Naive thymus-derived CD8-positive, alpha-beta T cell (primary cell): ENCODE results near the gene RSU1. TPM values are rescaled to one million over a fixed set of nuclear protein-coding genes. Genes with fewer than 3 reads are reported as not detected.

Experiments
- ATAC-seq, 2 donors: fragments of 150-1000 bp; cut with Tn5 transposase in 1 of 2; sonication (Bioruptor Pico), chemical (Tn5 transposase) in 1 of 2; 1 replicate in 1 of 2; 2 replicates in 1 of 2; pipeline ENCODE4 v1.10.0; 2021; ENCODE audit warnings: mild to moderate bottlenecking in 2 of 2, moderate library complexity in 2 of 2
- POLR2A ChIA-PET: fragments of 350-600 bp; sonication (Branson Sonifier 250); formaldehyde crosslinking; loops from one replicate; lab custom pipeline; 2021; ENCODE audit warnings: antibody characterized with exemption; lab: Charles Lee
- DNase-seq, 10 donors: peaks; one replicate each; pipeline versions ENCODE4 v3.0.0 to v3.0.0-alpha.2; 2020 to 2022
- H3K27ac Mint-ChIP-seq, 10 donors: one replicate each; pipeline ENCODE4 v1.8.0; 2020 to 2022; ENCODE audit warnings: mild to moderate bottlenecking in 10 of 10, mixed read lengths in 10 of 10, moderate library complexity in 4 of 10, inconsistent platforms in 1 of 10
- H3K27me3 Mint-ChIP-seq, 5 donors: one replicate each; pipeline ENCODE4 v1.8.0; 2021 to 2022; ENCODE audit warnings: mixed read lengths in 5 of 5
- H3K36me3 Mint-ChIP-seq, 3 donors: one replicate each; pipeline ENCODE4 v1.8.0; 2020 to 2022; ENCODE audit warnings: mixed read lengths in 3 of 3, mild to moderate bottlenecking in 2 of 3, inconsistent platforms in 1 of 3
- H3K4me1 Mint-ChIP-seq, 4 donors: one replicate each; pipeline ENCODE4 v1.8.0; 2021 to 2022; ENCODE audit warnings: mixed read lengths in 4 of 4
- H3K4me3 Mint-ChIP-seq, 10 donors: one replicate each; pipeline ENCODE4 v1.8.0; 2020 to 2022; ENCODE audit warnings: mild to moderate bottlenecking in 10 of 10, mixed read lengths in 10 of 10, moderate library complexity in 6 of 10, inconsistent platforms in 1 of 10
- H3K9me3 Mint-ChIP-seq, 9 donors: one replicate each; pipeline ENCODE4 v1.8.0; 2020 to 2022; ENCODE audit warnings: mixed read lengths in 9 of 9, mild to moderate bottlenecking in 3 of 9, inconsistent platforms in 1 of 9, moderate library complexity in 1 of 9
- polyA plus RNA-seq, 3 donors: library from polyadenylated mRNA; unstranded; fragments of 300-500 nt; fragmentation: Illumina TruSeq; gene quantifications; one replicate each; pipeline ENCODE4 v1.2.3, GENCODE V29; 2021
- total RNA-seq, 8 experiments: library from RNA in 2 of 8; stranded (reverse) in 2 of 8; gene quantifications; one replicate each; pipeline ENCODE4 v1.2.3 and lab custom pipeline; 2021 to 2026

RSU1 gene
- total and polyA plus RNA-seq, 5 experiments from 2014 or later = 57.8 to 149 (median 127) TPM

DNA sequence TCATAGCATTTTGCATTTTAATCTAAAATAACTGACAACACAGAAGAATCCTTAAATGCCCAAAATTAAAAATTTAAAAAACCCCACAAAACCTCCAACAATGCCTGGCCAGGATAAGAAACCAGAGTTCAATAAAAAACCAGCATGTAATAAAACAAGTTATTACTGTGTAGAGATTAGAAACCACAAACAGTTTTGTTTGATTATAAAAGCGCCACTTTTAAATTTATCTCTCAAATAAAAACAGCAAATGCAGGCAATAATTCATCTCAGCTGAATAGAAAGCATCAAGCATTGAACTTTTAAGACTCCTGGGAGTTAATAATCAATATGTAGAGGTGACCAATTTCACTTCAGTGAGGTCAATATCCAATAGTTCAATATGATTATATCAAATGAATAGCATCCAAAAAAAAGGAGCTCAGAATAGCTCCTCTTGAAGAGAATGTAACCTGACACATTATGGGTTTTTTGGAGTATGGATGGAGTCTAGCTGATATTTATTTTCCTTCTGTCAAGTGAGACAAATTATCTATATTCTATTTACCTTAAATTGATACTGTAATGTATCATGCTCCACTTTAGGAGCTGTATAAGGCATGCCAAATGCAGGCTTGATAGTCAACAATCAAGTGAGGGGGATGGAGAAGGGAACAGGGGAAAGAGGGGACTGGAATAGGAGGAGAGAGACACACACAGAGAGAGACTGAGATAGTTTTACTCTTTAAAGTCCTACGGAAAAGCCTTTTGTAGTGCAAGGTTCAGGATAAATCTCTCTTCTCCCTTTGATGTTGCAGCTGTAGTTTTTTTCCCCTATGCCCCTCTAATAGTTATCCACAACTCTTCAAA lies 130.9 kb downstream of the RSU1 start:
- H3K4me3 Mint-ChIP-seq = no peak overlapping the region
- H3K9me3 Mint-ChIP-seq = peaks cover 0 to 1% (median 0%) of the 10 kb centered on the region in 9 donors

DNA sequence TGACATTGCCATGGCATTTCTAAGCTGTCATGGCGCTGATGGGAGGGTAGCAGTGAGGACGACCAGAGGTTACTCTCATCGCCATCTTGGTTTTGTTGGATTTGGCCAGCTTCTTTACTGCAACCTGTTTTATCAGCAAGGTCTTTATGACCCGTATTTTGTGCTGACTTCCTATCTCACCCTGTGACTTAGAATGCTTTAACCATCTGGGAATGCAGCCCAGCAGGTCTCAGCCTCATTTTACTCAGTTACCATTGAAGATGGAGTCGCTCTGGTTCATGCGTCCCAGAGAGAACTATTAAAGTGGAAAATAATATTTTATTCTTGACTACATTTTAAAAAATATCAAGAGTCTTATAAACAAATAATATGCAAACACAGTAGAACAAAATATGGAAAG lies 131.7 kb downstream of the RSU1 start:
- Mint-ChIP-seq H3K9me3 (peaks cover 0 to 2% (median 0%) of the 10 kb centered on the region in 9 donors), H3K4me3 (no peak overlapping the region), H3K36me3 (peaks cover 32 to 62% (median 60%) of the 10 kb centered on the region in 3 donors), H3K27me3 (no peaks in the 10 kb centered on the region), H3K4me1 (peaks cover 0 to 7% (median 1%) of the 10 kb centered on the region in 4 donors), H3K27ac (no peak overlapping the region)
- ATAC-seq (no peak), DNase-seq (no peak)
- POLR2A ChIA-PET = no interaction called here

More for the DNA sequence above, 130.9 kb downstream of the RSU1 start:
- no peak for ATAC-seq
- Mint-ChIP-seq H3K27ac (no peak overlapping the region), H3K27me3 (no peaks in the 10 kb centered on the region), H3K4me1 (peaks cover 0 to 7% (median 1%) of the 10 kb centered on the region in 4 donors), H3K36me3 (peaks cover 29 to 59% (median 57%) of the 10 kb centered on the region in 3 donors)
- DNase-seq = no peak
- POLR2A ChIA-PET = no interaction called here

DNA sequence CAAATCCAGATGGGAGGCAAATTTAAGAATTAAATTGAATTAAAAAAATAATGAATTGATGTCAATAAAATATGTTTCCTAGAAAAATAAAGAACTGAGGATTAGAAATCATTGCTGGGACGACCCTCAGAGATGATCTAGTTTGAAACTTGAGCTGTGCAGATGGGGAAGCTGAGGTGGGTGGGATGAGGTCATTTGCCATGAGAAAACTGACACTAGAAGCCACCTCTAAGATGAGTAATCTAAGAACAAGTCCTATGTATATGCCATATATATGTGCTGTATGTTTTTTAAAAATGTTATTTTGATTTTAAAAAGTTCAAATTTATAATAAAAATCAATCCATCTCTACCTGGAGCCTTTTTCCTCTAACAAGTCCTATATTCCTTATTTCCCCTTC lies 135.7 kb downstream of the RSU1 start:
- Mint-ChIP-seq H3K27ac (no peak overlapping the region), H3K36me3 (peaks cover 50 to 77% (median 62%) of the 10 kb centered on the region in 3 donors), H3K9me3 (peaks cover 0 to 16% (median 8%) of the 10 kb centered on the region in 9 donors), H3K4me1 (peaks cover 0 to 5% (median 3%) of the 10 kb centered on the region in 4 donors), H3K4me3 (no peak overlapping the region), H3K27me3 (no peaks in the 10 kb centered on the region)
- ATAC-seq = no peak
- no peak for DNase-seq
- POLR2A ChIA-PET = no interaction called here

DNA sequence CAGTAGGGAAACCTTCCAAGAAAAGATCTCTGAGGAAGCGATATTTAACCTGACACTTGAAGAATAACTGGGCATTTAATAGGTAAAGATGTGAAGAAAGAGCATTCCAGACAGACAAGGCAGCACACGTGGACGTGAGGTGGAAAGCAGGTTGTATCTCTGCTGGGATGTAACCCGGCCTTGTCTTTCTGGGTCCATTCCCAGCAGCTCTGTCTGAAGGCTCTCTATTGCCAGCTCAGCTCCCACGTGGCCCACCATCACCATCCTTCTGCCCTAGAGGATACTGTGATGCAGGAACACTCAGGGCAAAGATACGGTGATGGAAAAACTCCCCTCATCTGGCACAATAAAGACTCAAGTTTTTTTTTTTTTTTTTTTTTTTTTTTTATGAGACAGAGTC lies 137.7 kb downstream of the RSU1 start:
- DNase-seq (no peak), ATAC-seq (no peak)
- Mint-ChIP-seq H3K36me3 (peaks cover 58 to 74% (median 69%) of the 10 kb centered on the region in 3 donors), H3K4me1 (peaks cover 0 to 5% (median 2%) of the 10 kb centered on the region in 4 donors), H3K9me3 (peaks cover 0 to 18% (median 11%) of the 10 kb centered on the region in 9 donors), H3K27me3 (no peaks in the 10 kb centered on the region), H3K4me3 (no peak overlapping the region), H3K27ac (no peak overlapping the region)
- POLR2A ChIA-PET = no interaction called here

GRCh38 chr10:16675334-16675733 lies 141.9 kb downstream of the RSU1 start:
- DNase-seq (no peak), ATAC-seq (no peak)
- Mint-ChIP-seq H3K4me1 (peaks cover 0 to 7% (median 2%) of the 10 kb centered on the region in 4 donors), H3K4me3 (no peak overlapping the region), H3K36me3 (peaks cover 45 to 70% (median 63%) of the 10 kb centered on the region in 3 donors), H3K9me3 (peaks cover 0 to 18% (median 10%) of the 10 kb centered on the region in 9 donors), H3K27me3 (no peaks in the 10 kb centered on the region), H3K27ac (no peak overlapping the region)
- POLR2A ChIA-PET = no interaction called here

- Mint-ChIP-seq H3K4me3 (no peak overlapping the region), H3K27me3 (no peaks in the 10 kb centered on the region), H3K9me3 (peaks cover 0 to 18% (median 10%) of the 10 kb centered on the region in 9 donors), H3K27ac (no peak overlapping the region), H3K36me3 (peaks cover 46 to 71% (median 63%) of the 10 kb centered on the region in 3 donors), H3K4me1 (peaks cover 0 to 4% (median 2%) of the 10 kb centered on the region in 4 donors)
- POLR2A ChIA-PET = no interaction called here
- ATAC-seq (no peak), DNase-seq (no peak)
Measured at GRCh38 chr10:16674147-16674703, 143.0 kb downstream of the RSU1 start.

GRCh38 chr10:16673443-16673842 lies 143.8 kb downstream of the RSU1 start:
- POLR2A ChIA-PET = no interaction called here
- Mint-ChIP-seq H3K36me3 (peaks cover 45 to 70% (median 62%) of the 10 kb centered on the region in 3 donors), H3K4me3 (no peak overlapping the region), H3K9me3 (peaks cover 0 to 17% (median 7%) of the 10 kb centered on the region in 9 donors), H3K4me1 (peaks cover 0 to 5% (median 2%) of the 10 kb centered on the region in 4 donors), H3K27ac (no peak overlapping the region), H3K27me3 (no peaks in the 10 kb centered on the region)
- DNase-seq (no peak), ATAC-seq (no peak)

DNA sequence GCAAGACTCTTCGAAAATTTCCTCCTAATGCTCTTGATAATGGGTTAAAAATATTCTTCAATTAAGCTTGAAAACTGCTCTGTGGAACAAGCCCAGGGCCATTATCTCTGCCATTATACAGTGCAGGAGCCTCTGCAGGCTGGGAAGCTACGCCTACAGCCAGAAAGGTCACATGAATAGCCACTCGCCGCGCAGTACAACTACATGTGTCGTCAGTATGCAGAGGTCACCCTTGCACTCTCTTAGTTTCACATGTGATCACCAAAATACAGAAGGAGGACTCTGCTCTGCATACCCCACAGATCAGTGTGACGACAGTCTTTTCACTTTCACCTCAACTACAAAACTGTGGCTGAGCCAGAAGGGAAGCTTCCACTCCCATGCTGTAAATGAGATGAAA lies 153.8 kb downstream of the RSU1 start:
- Mint-ChIP-seq H3K9me3 (peaks cover 0 to 1% (median 0%) of the 10 kb centered on the region in 9 donors), H3K36me3 (peaks cover 0 to 23% (median 4%) of the 10 kb centered on the region in 3 donors), H3K27ac (no peak overlapping the region), H3K27me3 (no peaks in the 10 kb centered on the region), H3K4me3 (no peak overlapping the region), H3K4me1 (no peaks in the 10 kb centered on the region)
- ATAC-seq (no peak), DNase-seq (no peak)
- POLR2A ChIA-PET = no interaction called here

- ATAC-seq = no peak
- POLR2A ChIA-PET = no interaction called here
- Mint-ChIP-seq H3K4me3 (no peak overlapping the region), H3K9me3 (no peaks in the 10 kb centered on the region), H3K27me3 (no peaks in the 10 kb centered on the region), H3K27ac (no peak overlapping the region), H3K4me1 (no peaks in the 10 kb centered on the region), H3K36me3 (peaks cover 0 to 18% (median 0%) of the 10 kb centered on the region in 3 donors)
- no peak for DNase-seq
Measured at GRCh38 chr10:16662923-16663322, 154.3 kb downstream of the RSU1 start.

DNA sequence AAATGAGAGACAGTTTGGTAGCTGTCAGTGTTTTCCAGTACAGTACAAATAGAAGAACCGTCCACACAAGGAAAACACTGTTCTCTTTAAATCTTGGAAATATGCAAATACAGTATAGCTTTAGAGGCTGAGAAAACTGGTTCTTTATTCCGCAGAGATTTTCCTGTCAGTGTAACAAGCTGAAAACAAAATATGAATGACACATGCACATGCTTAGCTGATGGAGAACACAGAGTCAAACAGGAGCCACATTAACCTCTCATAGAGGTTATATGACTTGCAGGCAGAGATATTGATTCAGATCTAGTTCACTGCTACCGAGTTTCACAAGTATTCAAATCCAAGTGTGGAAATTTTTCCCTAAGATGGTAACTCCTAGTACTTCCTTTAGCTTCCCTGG lies 160.3 kb downstream of the RSU1 start:
- Mint-ChIP-seq H3K4me3 (no peak overlapping the region), H3K36me3 (peaks cover 0 to 1% (median 0%) of the 10 kb centered on the region in 3 donors), H3K4me1 (peaks cover 0 to 3% (median under 1%) of the 10 kb centered on the region in 4 donors), H3K27me3 (no peaks in the 10 kb centered on the region), H3K9me3 (no peaks in the 10 kb centered on the region), H3K27ac (no peak overlapping the region)
- POLR2A ChIA-PET = no interaction called here
- ATAC-seq (no peak), DNase-seq (no peak)

GRCh38 chr10:16653224-16653623 lies 164.0 kb downstream of the RSU1 start:
- H3K4me3 Mint-ChIP-seq = no peak overlapping the region
- no peaks in the 10 kb centered on the region for H3K27me3 Mint-ChIP-seq
- POLR2A ChIA-PET = no interaction called here
- H3K36me3 Mint-ChIP-seq = peaks cover 0 to 11% (median 3%) of the 10 kb centered on the region in 3 donors
- DNase-seq (no peak), ATAC-seq (no peak)
- H3K27ac Mint-ChIP-seq = no peak overlapping the region
- peaks cover 0 to 6% (median 3%) of the 10 kb centered on the region in 4 donors for H3K4me1 Mint-ChIP-seq
- no peaks in the 10 kb centered on the region for H3K9me3 Mint-ChIP-seq

DNA sequence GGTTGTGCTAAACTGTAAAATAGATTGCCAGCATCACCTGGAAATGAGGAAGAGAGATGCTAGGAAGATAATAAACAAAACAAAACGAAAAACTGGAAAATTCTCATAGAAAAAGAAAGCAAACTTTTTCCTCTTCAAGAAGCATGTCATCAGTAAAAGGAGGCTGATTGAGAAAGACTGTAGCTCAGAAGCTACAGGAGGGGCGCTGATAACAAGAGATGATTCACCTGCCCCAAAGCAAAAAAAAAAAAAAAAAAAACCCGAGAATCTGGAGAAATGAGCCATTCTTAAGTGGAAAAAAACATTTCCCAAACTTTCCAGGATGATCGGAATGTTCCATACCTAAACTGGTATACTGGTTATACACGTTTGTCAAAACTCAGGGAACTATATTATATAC lies 165.1 kb downstream of the RSU1 start:
- POLR2A ChIA-PET = no interaction called here
- Mint-ChIP-seq H3K36me3 (peaks cover 4 to 13% (median 8%) of the 10 kb centered on the region in 3 donors), H3K4me3 (no peak overlapping the region), H3K4me1 (peaks cover 4 to 7% (median 6%) of the 10 kb centered on the region in 4 donors), H3K27ac (peak overlapping the region in 1 of 10 donors; percentile 4), H3K27me3 (no peaks in the 10 kb centered on the region), H3K9me3 (no peaks in the 10 kb centered on the region)
- ATAC-seq = no peak
- no peak for DNase-seq

DNA sequence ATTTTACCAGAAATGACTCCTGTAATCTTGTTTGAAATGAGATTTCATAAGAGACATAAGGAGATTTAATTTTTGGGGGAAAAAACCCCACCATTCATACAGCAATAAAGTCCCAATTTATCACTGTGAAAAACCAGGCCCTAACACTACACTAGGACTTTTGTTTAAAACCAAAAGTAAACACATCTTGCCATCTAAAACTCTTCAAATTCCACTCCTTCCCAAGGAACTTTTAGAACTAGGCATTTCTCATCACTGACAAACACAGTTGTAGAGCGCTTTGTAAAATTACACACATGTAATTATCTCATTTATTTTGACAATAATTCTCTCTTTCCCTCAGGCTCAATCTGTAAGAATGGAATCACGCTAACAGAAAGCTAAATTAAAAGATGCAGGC lies 167.5 kb downstream of the RSU1 start:
- no peaks in the 10 kb centered on the region for H3K9me3 Mint-ChIP-seq
- H3K27me3 Mint-ChIP-seq = no peaks in the 10 kb centered on the region

More for the DNA sequence above, 167.5 kb downstream of the RSU1 start:
- DNase-seq (no peak), ATAC-seq (no peak)
- no peak overlapping the region for H3K4me3 Mint-ChIP-seq
- peak overlapping the region in 1 of 10 donors; percentile 19 for H3K27ac Mint-ChIP-seq
- H3K36me3 Mint-ChIP-seq = peaks cover 5 to 13% (median 8%) of the 10 kb centered on the region in 3 donors
- peaks cover 5 to 12% (median 8%) of the 10 kb centered on the region in 4 donors for H3K4me1 Mint-ChIP-seq
- POLR2A ChIA-PET = no interaction called here
